GM12891 (cell line): ENCODE data around the gene LYSMD4.

Experiments
- POLR2A ChIP-seq: IDR thresholded peaks from 2 replicates; pipeline ENCODE4 v1.6.1; 2011; ENCODE audit warnings: low read depth, low read length, control low read depth
- POLR2AphosphoS5 ChIP-seq: IDR thresholded peaks from 2 replicates; pipeline ENCODE4 v1.6.1; 2011; ENCODE audit warnings: low read depth, low read length, control low read depth

DNA sequence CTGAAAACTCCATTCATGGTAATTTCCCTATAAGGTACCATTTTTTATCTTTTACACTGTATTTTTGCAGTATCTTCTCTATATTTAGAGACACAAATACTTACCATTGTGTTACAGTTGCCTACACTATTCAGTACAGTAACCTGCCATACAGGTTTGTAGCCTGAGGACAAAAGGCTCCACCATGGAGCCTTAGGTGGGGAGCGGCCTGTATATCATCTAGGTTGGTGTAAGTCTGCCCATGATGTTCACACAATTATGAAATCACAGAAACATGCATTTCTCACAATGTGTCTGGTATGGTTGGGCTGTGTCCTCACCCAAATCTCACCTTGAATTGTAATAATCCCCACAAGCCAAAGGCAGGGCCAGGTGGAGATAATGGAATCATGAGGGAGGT is 43.9 kb upstream of the LYSMD4 start:
- TF ChIP-seq POLR2A (no peak), POLR2AphosphoS5 (no peak)
